Glutamatergic neuron (in vitro differentiated cells): ENCODE data around the gene RAB12. TPM values are rescaled to one million over a fixed set of nuclear protein-coding genes. Genes with fewer than 3 reads are reported as not detected.

Source experiments
- DNase-seq: peaks from one replicate; pipeline ENCODE4 v3.0.0; 2022
- H3K27ac Mint-ChIP-seq: one replicate; pipeline ENCODE4 v1.8.0; 2020; ENCODE audit warnings: mild to moderate bottlenecking, mixed read lengths, inconsistent platforms; ENCODE audit not compliant: unreplicated experiment
- H3K27me3 Mint-ChIP-seq: one replicate; pipeline ENCODE4 v1.8.0; 2020; ENCODE audit warnings: mild to moderate bottlenecking, moderate library complexity, mixed read lengths, inconsistent platforms; ENCODE audit not compliant: unreplicated experiment
- H3K36me3 Mint-ChIP-seq: one replicate; pipeline ENCODE4 v1.8.0; 2020; ENCODE audit warnings: mild to moderate bottlenecking, mixed read lengths, inconsistent platforms; ENCODE audit not compliant: unreplicated experiment
- H3K4me1 Mint-ChIP-seq: one replicate; pipeline ENCODE4 v1.8.0; 2020; ENCODE audit warnings: mild to moderate bottlenecking, low read depth, mixed read lengths, inconsistent platforms; ENCODE audit not compliant: unreplicated experiment
- H3K4me3 Mint-ChIP-seq: one replicate; pipeline ENCODE4 v1.8.0; 2020; ENCODE audit warnings: mild to moderate bottlenecking, mixed read lengths, inconsistent platforms; ENCODE audit not compliant: unreplicated experiment
- H3K9me3 Mint-ChIP-seq: one replicate; pipeline ENCODE4 v1.8.0; 2020; ENCODE audit warnings: mild to moderate bottlenecking, moderate library complexity, mixed read lengths, inconsistent platforms; ENCODE audit not compliant: unreplicated experiment
- long read RNA-seq: library from polyadenylated mRNA; unstranded; transcript quantifications from one replicate; pipeline ENCODE4 v2.0.0, GENCODE V29; 2020; ENCODE audit not compliant: unreplicated experiment
- total RNA-seq: library from RNA; stranded (reverse); fragmentation: NEBNext Ultra II Directional; extraction: Animal tissue kit (Norgen Biotek cat#: 25700); gene quantifications from one replicate; pipeline ENCODE4 v1.2.1, GENCODE V29; 2021; ENCODE audit not compliant: unreplicated experiment
- TF ChIP-seq, protein P1 (sequence below): fragments of 200-600 bp; sonication (generic); IDR thresholded peaks from one replicate; pipeline ENCODE4 v1.5.0; 2021; ENCODE audit not compliant: partially characterized antibody, unreplicated experiment

Gene RAB12, protein sequence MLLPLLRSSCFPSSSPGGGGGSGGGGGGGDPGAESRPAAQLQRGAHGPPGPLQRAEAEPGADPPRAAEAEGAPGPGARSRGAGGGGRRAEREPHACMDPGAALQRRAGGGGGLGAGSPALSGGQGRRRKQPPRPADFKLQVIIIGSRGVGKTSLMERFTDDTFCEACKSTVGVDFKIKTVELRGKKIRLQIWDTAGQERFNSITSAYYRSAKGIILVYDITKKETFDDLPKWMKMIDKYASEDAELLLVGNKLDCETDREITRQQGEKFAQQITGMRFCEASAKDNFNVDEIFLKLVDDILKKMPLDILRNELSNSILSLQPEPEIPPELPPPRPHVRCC
- total RNA-seq = 28.8 TPM
- long read RNA-seq, partial matches to known transcripts = 0 of 1 reads
- long read RNA-seq, other reads (novel, unspliced or antisense) = 1 of 1 reads

DNA sequence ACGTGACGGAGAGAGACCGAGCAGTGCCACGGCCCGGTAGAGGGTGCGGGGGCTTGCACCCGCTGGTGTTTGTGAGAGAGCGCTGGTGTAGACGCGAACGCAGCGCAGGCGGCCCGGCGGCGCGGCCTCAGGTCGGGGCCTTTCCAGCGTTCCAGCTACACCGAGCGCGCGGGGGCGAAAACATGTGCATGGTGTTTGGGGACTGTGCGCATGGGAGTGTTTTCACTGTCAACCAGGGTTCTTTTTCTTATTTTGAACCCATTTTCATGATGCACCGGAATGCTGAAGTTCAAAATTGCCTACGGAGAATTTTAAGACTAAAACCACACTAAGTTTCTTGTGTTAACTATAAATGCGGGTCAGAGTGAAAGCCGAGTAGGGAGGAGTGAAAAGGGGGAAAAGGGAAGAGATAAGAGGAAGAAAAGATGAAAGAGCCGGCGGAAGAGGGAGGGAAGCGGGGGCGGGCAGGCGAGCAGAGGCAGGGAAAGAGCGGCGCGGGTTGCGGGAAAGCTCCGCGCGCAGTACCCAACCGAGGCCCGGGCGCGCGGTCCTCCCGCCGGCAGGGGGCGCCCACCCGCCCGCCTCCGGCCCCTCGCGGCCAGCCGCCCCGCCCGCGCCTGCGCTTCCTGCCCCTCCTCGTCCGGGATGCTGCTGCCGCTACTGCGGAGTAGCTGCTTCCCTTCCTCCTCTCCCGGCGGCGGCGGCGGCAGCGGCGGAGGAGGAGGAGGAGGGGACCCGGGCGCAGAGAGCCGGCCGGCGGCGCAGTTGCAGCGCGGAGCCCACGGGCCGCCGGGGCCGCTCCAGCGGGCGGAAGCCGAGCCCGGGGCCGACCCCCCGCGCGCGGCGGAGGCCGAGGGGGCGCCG lies at the start of gene RAB12:
Gene RAB12 (plus strand): TSS at position 643 of the 864 bp plus-strand sequence. CDS start 3 bp downstream, at position 646.
- Mint-ChIP-seq H3K27me3 (peaks cover 8% of the 10 kb centered on the region), H3K9me3 (peaks cover 6% of the 10 kb centered on the region), H3K36me3 (no peaks in the 10 kb centered on the region), H3K27ac (peak within 1 kb of the TSS; percentile 74), H3K4me1 (peaks cover 17% of the 10 kb centered on the region), H3K4me3 (peak within 1 kb of the TSS; percentile 89)
- DNase-seq = peak; percentile 93
- TF ChIP-seq, protein P1, sequence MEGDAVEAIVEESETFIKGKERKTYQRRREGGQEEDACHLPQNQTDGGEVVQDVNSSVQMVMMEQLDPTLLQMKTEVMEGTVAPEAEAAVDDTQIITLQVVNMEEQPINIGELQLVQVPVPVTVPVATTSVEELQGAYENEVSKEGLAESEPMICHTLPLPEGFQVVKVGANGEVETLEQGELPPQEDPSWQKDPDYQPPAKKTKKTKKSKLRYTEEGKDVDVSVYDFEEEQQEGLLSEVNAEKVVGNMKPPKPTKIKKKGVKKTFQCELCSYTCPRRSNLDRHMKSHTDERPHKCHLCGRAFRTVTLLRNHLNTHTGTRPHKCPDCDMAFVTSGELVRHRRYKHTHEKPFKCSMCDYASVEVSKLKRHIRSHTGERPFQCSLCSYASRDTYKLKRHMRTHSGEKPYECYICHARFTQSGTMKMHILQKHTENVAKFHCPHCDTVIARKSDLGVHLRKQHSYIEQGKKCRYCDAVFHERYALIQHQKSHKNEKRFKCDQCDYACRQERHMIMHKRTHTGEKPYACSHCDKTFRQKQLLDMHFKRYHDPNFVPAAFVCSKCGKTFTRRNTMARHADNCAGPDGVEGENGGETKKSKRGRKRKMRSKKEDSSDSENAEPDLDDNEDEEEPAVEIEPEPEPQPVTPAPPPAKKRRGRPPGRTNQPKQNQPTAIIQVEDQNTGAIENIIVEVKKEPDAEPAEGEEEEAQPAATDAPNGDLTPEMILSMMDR = peak; percentile 68

DNA sequence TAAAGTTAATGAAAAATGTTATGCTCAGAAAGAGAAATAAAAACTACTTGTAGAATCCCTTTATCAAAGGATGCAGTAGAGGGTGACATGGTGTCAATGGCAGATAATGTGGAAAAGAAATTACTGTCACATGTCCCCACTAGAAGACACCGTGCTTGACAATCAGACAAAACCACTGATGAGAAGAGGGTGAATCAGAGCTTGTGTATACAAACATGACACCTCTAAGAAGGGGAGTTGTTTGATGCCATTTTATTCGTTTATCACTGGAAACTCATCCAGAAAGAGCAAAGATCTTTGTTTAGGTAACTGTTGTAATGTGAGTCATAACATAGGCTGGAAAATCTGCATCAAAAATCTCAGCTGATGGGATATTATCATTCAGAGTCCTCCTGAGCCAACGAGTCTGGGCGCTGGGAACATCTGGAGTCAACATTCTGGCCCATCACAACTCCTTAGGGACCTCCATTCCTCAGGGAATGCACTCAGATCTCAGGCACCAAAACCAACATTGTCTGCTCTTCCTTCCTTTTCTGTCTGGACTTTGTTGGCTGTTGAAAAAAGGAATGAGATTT lies 49.5 kb upstream of the RAB12 start:
- no peak overlapping the region for H3K27ac Mint-ChIP-seq
- no peaks in the 10 kb centered on the region for H3K27me3 Mint-ChIP-seq
- TF ChIP-seq, protein P1 = no peak
- H3K9me3 Mint-ChIP-seq = no peaks in the 10 kb centered on the region
- H3K4me3 Mint-ChIP-seq = no peak overlapping the region
- DNase-seq = no peak
- H3K36me3 Mint-ChIP-seq = no peaks in the 10 kb centered on the region
- peaks cover 6% of the 10 kb centered on the region for H3K4me1 Mint-ChIP-seq

DNA sequence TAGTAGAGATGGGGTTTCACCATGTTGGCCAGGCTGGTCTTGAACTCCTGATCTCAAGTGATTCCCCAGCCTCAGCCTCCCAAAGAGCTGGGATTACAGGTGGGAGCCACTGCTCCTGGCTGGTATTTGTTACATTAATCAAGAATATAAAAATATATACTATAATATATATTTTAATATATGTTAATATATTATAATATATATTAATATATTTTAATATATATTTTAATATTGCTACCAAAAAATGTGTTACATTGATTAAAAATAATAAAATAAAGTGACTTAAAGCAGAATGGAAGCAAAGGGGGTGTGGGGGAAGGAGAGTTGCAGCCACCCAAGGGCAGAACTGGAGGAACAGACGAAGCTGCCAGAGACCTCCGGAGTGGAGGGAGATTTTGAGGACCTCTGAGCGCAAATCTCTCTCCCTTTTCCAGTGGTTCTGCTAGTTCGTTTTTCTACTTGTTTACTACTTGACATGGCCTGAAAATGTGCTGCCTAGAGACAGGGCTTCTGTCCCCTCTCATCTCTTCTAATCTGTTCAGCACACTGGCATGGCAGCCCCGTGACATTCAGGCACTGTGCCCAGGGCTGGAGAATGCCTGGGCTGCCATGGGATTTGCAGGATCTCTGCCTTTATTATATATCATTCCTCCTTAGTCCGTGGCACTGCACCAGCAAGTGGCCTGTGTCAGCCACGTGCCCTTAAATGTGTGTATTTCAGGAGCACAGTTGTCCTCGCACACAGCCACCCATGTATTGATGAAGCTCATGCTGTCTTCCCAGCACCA lies 47.9 kb upstream of the RAB12 start:
- no peak overlapping the region for H3K4me3 Mint-ChIP-seq
- peaks cover 6% of the 10 kb centered on the region for H3K4me1 Mint-ChIP-seq
- H3K27me3 Mint-ChIP-seq = no peaks in the 10 kb centered on the region
- no peaks in the 10 kb centered on the region for H3K9me3 Mint-ChIP-seq
- no peak overlapping the region for H3K27ac Mint-ChIP-seq
- TF ChIP-seq, protein P1 = no peak
- no peaks in the 10 kb centered on the region for H3K36me3 Mint-ChIP-seq
- no peak for DNase-seq

DNA sequence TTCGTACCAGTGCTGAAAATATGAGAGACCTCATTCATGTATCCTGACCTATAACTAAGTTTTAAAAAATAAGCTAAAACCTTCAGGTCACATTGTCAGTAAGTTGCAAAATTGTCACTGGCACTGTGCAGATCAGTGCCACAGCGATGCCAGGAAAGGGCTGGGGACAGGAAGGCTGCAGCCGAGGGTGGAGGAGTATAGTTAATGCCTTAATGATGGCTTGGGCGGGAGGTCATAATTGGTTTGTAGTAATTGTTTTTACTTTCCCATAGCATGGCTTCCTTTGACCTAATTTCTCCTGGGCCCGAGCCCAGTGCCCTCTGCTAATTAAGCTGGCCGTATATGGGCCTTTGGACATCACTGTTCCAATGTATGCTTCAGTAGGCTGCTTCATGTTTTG lies 47.2 kb upstream of the RAB12 start:
- Mint-ChIP-seq H3K4me3 (no peak overlapping the region), H3K9me3 (no peaks in the 10 kb centered on the region), H3K27me3 (no peaks in the 10 kb centered on the region), H3K27ac (no peak overlapping the region), H3K36me3 (no peaks in the 10 kb centered on the region), H3K4me1 (peaks cover 6% of the 10 kb centered on the region)
- no peak for DNase-seq
- TF ChIP-seq, protein P1 = no peak
